ENCODE results near the gene ARCN1. TPM values are rescaled to one million over a fixed set of nuclear protein-coding genes. Genes with fewer than 3 reads are reported as not detected.

ARCN1 gene
- total RNA-seq, 1 experiment from 2014 or later = 330 TPM

- no TSS peak for BruUV-seq (replicated peaks)
- CTCF ChIA-PET = no interaction called here
- H3K4me1 Mint-ChIP-seq (ENCODE audit: low read depth, unreplicated experiment) = no peaks in the 10 kb centered on the region
- POLR2A ChIA-PET = interaction anchor here (0.5 kb wide), 1 partner anchor 163 kb away, joined by 6 read pairs; no protein-coding TSS in a partner anchor
- intact Hi-C loops (cut with micrococcal nuclease; ENCODE audit: unreplicated experiment) = loop anchor here (2.0 kb wide), 1 partner anchor 18 kb away; no protein-coding TSS in a partner anchor
- H3K9me3 Mint-ChIP-seq (ENCODE audit: unreplicated experiment) = no peaks in the 10 kb centered on the region
- H3K4me3 Mint-ChIP-seq (ENCODE audit: unreplicated experiment) = no peak overlapping the region
- no peak overlapping the region for H3K27ac Mint-ChIP-seq (ENCODE audit: unreplicated experiment)
- Histone ChIP-seq H3K36me3 (ENCODE audit: control insufficient read depth, insufficient read depth, low read length) (0 out of 2 replicates have a peak, but pooled peaks cover 2% of the 10 kb centered on the region), H3K4me3 (ENCODE audit: low read depth, low read length) (no peak overlapping the region), H3K27me3 (replicated peaks; ENCODE audit: control insufficient read depth, insufficient read depth, low read length) (no peaks in the 10 kb centered on the region), H3K9me3 (no peaks in the 10 kb centered on the region), H3K4me1 (peaks cover 2% of the 10 kb centered on the region; the same call in 1 of the 2 replicates)
- DNase-seq = peak in 1 of 2 experiments; percentile 12
- TF ChIP-seq, protein P1, sequence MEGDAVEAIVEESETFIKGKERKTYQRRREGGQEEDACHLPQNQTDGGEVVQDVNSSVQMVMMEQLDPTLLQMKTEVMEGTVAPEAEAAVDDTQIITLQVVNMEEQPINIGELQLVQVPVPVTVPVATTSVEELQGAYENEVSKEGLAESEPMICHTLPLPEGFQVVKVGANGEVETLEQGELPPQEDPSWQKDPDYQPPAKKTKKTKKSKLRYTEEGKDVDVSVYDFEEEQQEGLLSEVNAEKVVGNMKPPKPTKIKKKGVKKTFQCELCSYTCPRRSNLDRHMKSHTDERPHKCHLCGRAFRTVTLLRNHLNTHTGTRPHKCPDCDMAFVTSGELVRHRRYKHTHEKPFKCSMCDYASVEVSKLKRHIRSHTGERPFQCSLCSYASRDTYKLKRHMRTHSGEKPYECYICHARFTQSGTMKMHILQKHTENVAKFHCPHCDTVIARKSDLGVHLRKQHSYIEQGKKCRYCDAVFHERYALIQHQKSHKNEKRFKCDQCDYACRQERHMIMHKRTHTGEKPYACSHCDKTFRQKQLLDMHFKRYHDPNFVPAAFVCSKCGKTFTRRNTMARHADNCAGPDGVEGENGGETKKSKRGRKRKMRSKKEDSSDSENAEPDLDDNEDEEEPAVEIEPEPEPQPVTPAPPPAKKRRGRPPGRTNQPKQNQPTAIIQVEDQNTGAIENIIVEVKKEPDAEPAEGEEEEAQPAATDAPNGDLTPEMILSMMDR (IDR thresholded peaks at IDR 0.05; ENCODE audit: insufficient read depth in 1 of 2, low read depth in 1 of 2, low read length in 1 of 2, severe bottlenecking in 1 of 2, unreplicated experiment in 1 of 2) = no peak
- no peaks in the 10 kb centered on the region for H3K27me3 Mint-ChIP-seq (ENCODE audit: insufficient read depth, unreplicated experiment)
- peaks cover 52% of the 10 kb centered on the region for H3K36me3 Mint-ChIP-seq (ENCODE audit: insufficient read depth, unreplicated experiment)
Observed at GRCh38 chr11:118552341-118552740, 19.9 kb upstream of the ARCN1 start.

DNA sequence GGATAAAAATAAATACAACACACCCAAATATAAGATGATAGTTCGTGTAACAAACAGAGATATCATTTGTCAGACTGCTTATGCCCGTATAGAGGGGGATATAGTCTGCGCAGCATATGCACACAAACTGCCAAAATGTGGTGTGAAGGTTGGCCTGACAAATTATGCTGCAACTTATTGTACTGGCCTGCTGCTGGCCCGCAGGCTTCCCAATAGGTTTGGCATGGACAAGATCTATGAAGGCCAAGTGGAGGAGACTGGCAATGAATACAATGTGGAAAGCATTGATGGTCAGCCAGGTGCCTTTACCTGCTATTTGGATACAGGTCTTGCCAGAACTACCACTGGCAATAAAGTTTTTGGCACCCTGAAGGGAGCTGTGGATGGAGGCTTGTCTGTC is 11.4 kb upstream of the ARCN1 start:
- peaks cover 14% of the 10 kb centered on the region for H3K36me3 Mint-ChIP-seq (ENCODE audit: insufficient read depth, unreplicated experiment)
- H3K36me3 ChIP-seq (ENCODE audit: control insufficient read depth, insufficient read depth, low read length) = no peaks in the 10 kb centered on the region; the same call in 1 of the 2 replicates
- H3K4me1 ChIP-seq = no peaks in the 10 kb centered on the region
- DNase-seq = no peak
- peaks cover 9% of the 10 kb centered on the region for H3K4me1 Mint-ChIP-seq (ENCODE audit: low read depth, unreplicated experiment)
- no peak overlapping the region for H3K4me3 Mint-ChIP-seq (ENCODE audit: unreplicated experiment)
- no peaks in the 10 kb centered on the region for H3K27me3 ChIP-seq (replicated peaks; ENCODE audit: control insufficient read depth, insufficient read depth, low read length)
- no peaks in the 10 kb centered on the region for H3K9me3 ChIP-seq
- H3K9me3 Mint-ChIP-seq (ENCODE audit: unreplicated experiment) = no peaks in the 10 kb centered on the region
- ChIA-PET CTCF (no interaction called here), POLR2A (no interaction called here)
- no peak overlapping the region for H3K27ac Mint-ChIP-seq (ENCODE audit: unreplicated experiment)
- TF ChIP-seq, protein P1 (IDR thresholded peaks at IDR 0.05; ENCODE audit: insufficient read depth in 1 of 2, low read depth in 1 of 2, low read length in 1 of 2, severe bottlenecking in 1 of 2, unreplicated experiment in 1 of 2) = no peak
- H3K27me3 Mint-ChIP-seq (ENCODE audit: insufficient read depth, unreplicated experiment) = no peaks in the 10 kb centered on the region
- no peak overlapping the region for H3K4me3 ChIP-seq (ENCODE audit: low read depth, low read length)
- intact Hi-C loops (cut with micrococcal nuclease; ENCODE audit: unreplicated experiment) = loop anchor here (10.0 kb wide), 1 partner anchor 46 kb away; no protein-coding TSS in a partner anchor
- BruUV-seq (replicated peaks) = no TSS peak

DNA sequence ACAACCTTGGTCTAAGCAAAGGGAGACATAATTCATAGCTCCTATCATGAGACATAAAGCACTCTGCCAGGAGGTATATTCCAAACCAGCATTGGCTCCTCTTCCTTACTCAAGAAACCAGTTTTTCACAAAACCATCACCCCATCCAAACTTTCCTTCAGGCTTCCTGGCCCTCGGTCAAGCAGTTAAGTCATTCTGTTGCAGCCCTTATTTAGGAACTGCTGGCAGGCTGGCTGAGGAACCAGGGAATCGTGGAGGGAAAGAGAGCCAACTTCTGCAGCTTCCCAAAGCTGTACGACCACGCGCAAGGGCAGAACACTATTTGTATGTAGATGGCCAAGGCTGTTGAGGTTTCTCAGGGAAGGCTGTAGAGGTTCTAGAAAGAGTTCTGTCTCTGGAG is 7.2 kb upstream of the ARCN1 start:
- no peak overlapping the region for H3K27ac Mint-ChIP-seq (ENCODE audit: unreplicated experiment)
- H3K27me3 ChIP-seq (replicated peaks; ENCODE audit: control insufficient read depth, insufficient read depth, low read length) = no peaks in the 10 kb centered on the region

More for the DNA sequence above, 7.2 kb upstream of the ARCN1 start:
- no TSS peak for BruUV-seq (replicated peaks)
- CTCF ChIA-PET = no interaction called here
- 0 out of 2 replicates have a peak overlapping the region, but pooled peaks have one; percentile 6 for H3K4me3 ChIP-seq (ENCODE audit: low read depth, low read length)
- Mint-ChIP-seq H3K9me3 (ENCODE audit: unreplicated experiment) (no peaks in the 10 kb centered on the region), H3K36me3 (ENCODE audit: insufficient read depth, unreplicated experiment) (no peaks in the 10 kb centered on the region), H3K4me1 (ENCODE audit: low read depth, unreplicated experiment) (peaks cover 9% of the 10 kb centered on the region), H3K27me3 (ENCODE audit: insufficient read depth, unreplicated experiment) (no peaks in the 10 kb centered on the region), H3K4me3 (ENCODE audit: unreplicated experiment) (peak overlapping the region; percentile 95)
- no peaks in the 10 kb centered on the region for H3K36me3 ChIP-seq (ENCODE audit: control insufficient read depth, insufficient read depth, low read length)
- POLR2A ChIA-PET = interaction anchor here (0.6 kb wide), 1 partner anchor 324 kb away, joined by 3 read pairs; no protein-coding TSS in a partner anchor
- no peaks in the 10 kb centered on the region for H3K4me1 ChIP-seq
- intact Hi-C loops (cut with micrococcal nuclease; ENCODE audit: unreplicated experiment) = loop anchor here (5.0 to 10.0 kb wide), 2 partner anchors 50 to 163 kb away; partner anchors contain the start of gene ATP5MG
- no peaks in the 10 kb centered on the region for H3K9me3 ChIP-seq
- TF ChIP-seq, protein P1 (IDR thresholded peaks at IDR 0.05; ENCODE audit: insufficient read depth in 1 of 2, low read depth in 1 of 2, low read length in 1 of 2, severe bottlenecking in 1 of 2, unreplicated experiment in 1 of 2) = no peak
- DNase-seq = no peak

All from Caco-2 (cell line).